ENCODE data around the gene RNF181. TPM values are rescaled to one million over a fixed set of nuclear protein-coding genes. Genes with fewer than 3 reads are reported as not detected.

Gene RNF181
- total RNA-seq, 4 donors from 2014 or later, result 23.9 to 164 (median 141) TPM

GRCh38 chr2:85584354-85584856 lies 11.1 kb upstream of the RNF181 start, which contains the start of gene VAMP5:
Gene VAMP5 (plus strand): TSS chr2:85584431. CDS start chr2:85584491, 60 bp downstream.
- WGBS, 2 donors (ENCODE audit: low coverage in 1 of 2), result 58% methylated on average over 36 of the region's 52 CpGs; no CpG with 5 or more reads in 1 of the 2 donors
- Histone ChIP-seq H3K36me3 (no peaks in the 10 kb centered on the region), H3K27me3 (no peaks in the 10 kb centered on the region), H3K27ac (peak within 1 kb of the TSS; percentile 85 to 90 (median 86)), H3K4me1 (peaks cover 22 to 57% (median 29%) of the 10 kb centered on the region in 4 donors), H3K9me3 (no peaks in the 10 kb centered on the region), H3K4me3 (peak within 1 kb of the TSS; percentile 30 to 57 (median 46))
- TF ChIP-seq POLR2A (IDR thresholded peaks at IDR 0.05), result peak; percentile 14
- TF ChIP-seq EP300 (IDR thresholded peaks at IDR 0.05; ENCODE audit: low read depth), result no peak
- TF ChIP-seq CTCF (IDR thresholded peaks at IDR 0.05), result no peak
- TF ChIP-seq POLR2AphosphoS5 (IDR thresholded peaks at IDR 0.05), result peak in 2 of 3 donors; percentile 27 to 61
- intact Hi-C loops (cut with DNase I; ENCODE audit: low total_unique reads), result no loop called here
- peak; percentile 51 for DNase-seq
- in situ Hi-C loops (cut with MboI; ENCODE audit: low pct_ligation_motif_present in 1 of 4, low pct_unique_long_range_greater_than_20kb in 1 of 4, low sequenced_read_pairs in 3 of 4), result no loop called here

- peaks cover 17 to 52% (median 22%) of the 10 kb centered on the region in 4 donors for H3K4me1 ChIP-seq
- TF ChIP-seq POLR2AphosphoS5 (IDR thresholded peaks at IDR 0.05) (peak; percentile 16 to 75 (median 42)), POLR2A (IDR thresholded peaks at IDR 0.05) (peak; percentile 34), EP300 (IDR thresholded peaks at IDR 0.05; ENCODE audit: low read depth) (no peak)
- no peaks in the 10 kb centered on the region for H3K9me3 ChIP-seq
- 43 to 55% methylated on average over 2 to 9 of the region's 9 CpGs for WGBS, 2 donors (ENCODE audit: low coverage in 1 of 2)
- no peaks in the 10 kb centered on the region for H3K36me3 ChIP-seq
- no peaks in the 10 kb centered on the region for H3K27me3 ChIP-seq
- H3K4me3 ChIP-seq, result peak overlapping the region; percentile 30 to 57 (median 46)
- in situ Hi-C loops (cut with MboI; ENCODE audit: low pct_ligation_motif_present in 1 of 4, low pct_unique_long_range_greater_than_20kb in 1 of 4, low sequenced_read_pairs in 3 of 4) (no loop called here), intact Hi-C loops (cut with DNase I; ENCODE audit: low total_unique reads) (no loop called here)
- peak; percentile 54 for DNase-seq
- peak overlapping the region; percentile 85 to 90 (median 86) for H3K27ac ChIP-seq
Measured at GRCh38 chr2:85584857-85585780, 10.4 kb upstream of the RNF181 start.

GRCh38 chr2:85585781-85586105 lies 9.8 kb upstream of the RNF181 start:
- TF ChIP-seq POLR2AphosphoS5 (IDR thresholded peaks at IDR 0.05) (peak; percentile 5 to 34 (median 16)), POLR2A (IDR thresholded peaks at IDR 0.05) (no peak), EP300 (IDR thresholded peaks at IDR 0.05; ENCODE audit: low read depth) (no peak), CTCF (IDR thresholded peaks at IDR 0.05) (no peak)
- H3K27ac ChIP-seq, result peak overlapping the region; percentile 85 to 90 (median 86)
- no peak for DNase-seq
- in situ Hi-C loops (cut with MboI; ENCODE audit: low pct_ligation_motif_present in 1 of 4, low pct_unique_long_range_greater_than_20kb in 1 of 4, low sequenced_read_pairs in 3 of 4), result no loop called here
- no peaks in the 10 kb centered on the region for H3K27me3 ChIP-seq
- peaks cover 17 to 53% (median 20%) of the 10 kb centered on the region in 4 donors for H3K4me1 ChIP-seq
- WGBS, 2 donors (ENCODE audit: low coverage in 1 of 2), result 62% methylated on average over 1 of the region's 1 CpG; no CpG with 5 or more reads in 1 of the 2 donors
- no peaks in the 10 kb centered on the region for H3K9me3 ChIP-seq
- no peaks in the 10 kb centered on the region for H3K36me3 ChIP-seq
- intact Hi-C loops (cut with DNase I; ENCODE audit: low total_unique reads), result no loop called here
- H3K4me3 ChIP-seq, result no peak overlapping the region

GRCh38 chr2:85588236-85588635 lies 7.3 kb upstream of the RNF181 start:
- no peak for TF ChIP-seq EP300 (IDR thresholded peaks at IDR 0.05; ENCODE audit: low read depth)
- in situ Hi-C loops (cut with MboI; ENCODE audit: low pct_ligation_motif_present in 1 of 4, low pct_unique_long_range_greater_than_20kb in 1 of 4, low sequenced_read_pairs in 3 of 4) (no loop called here), intact Hi-C loops (cut with DNase I; ENCODE audit: low total_unique reads) (no loop called here)
- H3K4me3 ChIP-seq, result no peak overlapping the region
- no peaks in the 10 kb centered on the region for H3K27me3 ChIP-seq
- peaks cover 17 to 61% (median 23%) of the 10 kb centered on the region in 4 donors for H3K4me1 ChIP-seq
- H3K9me3 ChIP-seq, result no peaks in the 10 kb centered on the region
- H3K36me3 ChIP-seq, result no peaks in the 10 kb centered on the region
- 87 to 93% methylated on average over 3 to 4 of the region's 4 CpGs for WGBS, 2 donors (ENCODE audit: low coverage in 1 of 2)
- no peak for DNase-seq
- H3K27ac ChIP-seq, result peak overlapping the region; percentile 31 to 73 (median 48)

- Histone ChIP-seq H3K9me3 (no peaks in the 10 kb centered on the region), H3K4me1 (peaks cover 15 to 57% (median 23%) of the 10 kb centered on the region in 4 donors), H3K4me3 (no peak overlapping the region), H3K36me3 (no peaks in the 10 kb centered on the region), H3K27me3 (no peaks in the 10 kb centered on the region), H3K27ac (peak overlapping the region; percentile 34 to 73 (median 67))
- no peak for DNase-seq
- 81 to 83% methylated on average over 4 of the region's 4 CpGs for whole genome bisulfite sequencing, 2 donors (ENCODE audit: low coverage in 1 of 2)
- TF ChIP-seq CTCF (IDR thresholded peaks at IDR 0.05) (no peak), POLR2AphosphoS5 (IDR thresholded peaks at IDR 0.05) (no peak), POLR2A (IDR thresholded peaks at IDR 0.05) (no peak), EP300 (IDR thresholded peaks at IDR 0.05; ENCODE audit: low read depth) (no peak)
- in situ Hi-C loops (cut with MboI; ENCODE audit: low pct_ligation_motif_present in 1 of 4, low pct_unique_long_range_greater_than_20kb in 1 of 4, low sequenced_read_pairs in 3 of 4) (no loop called here), intact Hi-C loops (cut with DNase I; ENCODE audit: low total_unique reads) (no loop called here)
Measured at GRCh38 chr2:85588645-85589044, 6.9 kb upstream of the RNF181 start.

Measured in transverse colon (tissue), 4 donors.